KMS-11 (cell line): ENCODE data around the gene SPATA46.
"Not testable (repeated sequence)": the region's sequence is repeated elsewhere in the genome, so short reads cannot be mapped to it uniquely, and the experiment has no call there.

Source experiments
- H2AFZ ChIP-seq: fragments of 200-600 bp; sonication (generic); 2 replicates; pipeline ENCODE4 v1.6.1; 2016; ENCODE audit warnings: antibody characterized with exemption, mixed run types, low read depth
- H3K27ac ChIP-seq: fragments of 200-600 bp; sonication (generic); 2 replicates; pipeline ENCODE4 v1.6.1; 2016; ENCODE audit warnings: mild to moderate bottlenecking, mixed run types
- H3K27me3 ChIP-seq: fragments of 200-600 bp; sonication (generic); 2 replicates; pipeline ENCODE4 v1.6.1; 2017; ENCODE audit warnings: mild to moderate bottlenecking, low read depth, mixed run types, moderate library complexity; ENCODE audit not compliant: insufficient read depth
- H3K36me3 ChIP-seq: fragments of 200-600 bp; sonication (generic); 2 replicates; pipeline ENCODE4 v1.6.1; 2017; ENCODE audit warnings: mild to moderate bottlenecking, mixed run types; ENCODE audit not compliant: insufficient read depth
- H3K4me1 ChIP-seq: fragments of 200-600 bp; sonication (generic); 2 replicates; pipeline ENCODE4 v1.6.1; 2016; ENCODE audit warnings: mild to moderate bottlenecking, low read depth, mixed run types; ENCODE audit not compliant: poor library complexity, severe bottlenecking
- H3K4me2 ChIP-seq: fragments of 200-600 bp; sonication (generic); 2 replicates; pipeline ENCODE4 v1.7.0; 2016; ENCODE audit warnings: mild to moderate bottlenecking, mixed run types
- H3K4me3 ChIP-seq: fragments of 200-600 bp; sonication (generic); IDR thresholded peaks from 2 replicates; pipeline ENCODE4 v1.6.1; 2017; ENCODE audit warnings: low read depth, low read length, mixed read lengths; ENCODE audit not compliant: insufficient read depth
- H3K79me2 ChIP-seq: fragments of 200-600 bp; sonication (generic); 2 replicates; pipeline ENCODE4 v1.6.1; 2016; ENCODE audit warnings: low read depth, mixed run types; ENCODE audit not compliant: insufficient read depth
- H3K9ac ChIP-seq: fragments of 200-600 bp; sonication (generic); 2 replicates; pipeline ENCODE4 v1.6.1; 2016; ENCODE audit warnings: mild to moderate bottlenecking, mixed run types
- H4K20me1 ChIP-seq: fragments of 200-600 bp; sonication (generic); 2 replicates; pipeline ENCODE4 v1.6.1; 2016; ENCODE audit warnings: mild to moderate bottlenecking, mixed run types; ENCODE audit not compliant: insufficient read depth
- CTCF ChIP-seq: fragments of 200-600 bp; sonication (generic); conservative IDR thresholded peaks from 2 replicates; pipeline ENCODE4 v1.6.1; 2017; ENCODE audit warnings: low read depth, mild to moderate bottlenecking, antibody characterized with exemption, low read length, moderate library complexity, mixed read lengths

SPATA46 gene

DNA sequence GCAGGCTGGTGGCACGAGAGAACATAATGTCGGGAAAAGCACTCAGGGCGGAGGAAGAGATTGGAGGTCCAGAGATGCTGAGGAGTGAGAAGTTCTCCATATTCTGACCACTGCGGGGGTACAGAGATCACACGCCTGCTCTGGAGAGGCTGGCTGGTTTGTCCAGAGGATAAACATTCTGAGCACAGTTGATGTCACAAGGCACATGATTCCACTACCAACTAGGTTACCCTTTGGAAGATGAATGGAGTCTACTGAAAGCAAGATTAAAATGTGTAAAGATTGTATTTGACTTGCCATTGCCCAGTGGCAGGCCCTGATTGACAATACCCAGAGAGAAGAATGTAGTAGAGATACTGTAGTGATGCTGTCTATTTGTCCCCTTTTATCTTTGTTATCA, at the start of gene SPATA46:
TSS of gene SPATA46 (minus strand) at position 164 of the 400 bp plus-strand sequence. CDS start at position 100, 64 bp downstream.
- no peak within 1 kb of the TSS for H3K4me2 ChIP-seq
- no peaks in the 10 kb centered on the region for H3K27me3 ChIP-seq
- no peaks in the 10 kb centered on the region for H3K79me2 ChIP-seq
- no peaks in the 10 kb centered on the region for H3K4me1 ChIP-seq
- no peaks in the 10 kb centered on the region for H3K36me3 ChIP-seq
- H3K9ac ChIP-seq = no peak within 1 kb of the TSS
- H4K20me1 ChIP-seq = no peaks in the 10 kb centered on the region
- no peak within 1 kb of the TSS for H3K4me3 ChIP-seq
- H3K27ac ChIP-seq = no peak within 1 kb of the TSS
- H2AFZ ChIP-seq = no peak within 1 kb of the TSS
- TF ChIP-seq CTCF = no peak

DNA sequence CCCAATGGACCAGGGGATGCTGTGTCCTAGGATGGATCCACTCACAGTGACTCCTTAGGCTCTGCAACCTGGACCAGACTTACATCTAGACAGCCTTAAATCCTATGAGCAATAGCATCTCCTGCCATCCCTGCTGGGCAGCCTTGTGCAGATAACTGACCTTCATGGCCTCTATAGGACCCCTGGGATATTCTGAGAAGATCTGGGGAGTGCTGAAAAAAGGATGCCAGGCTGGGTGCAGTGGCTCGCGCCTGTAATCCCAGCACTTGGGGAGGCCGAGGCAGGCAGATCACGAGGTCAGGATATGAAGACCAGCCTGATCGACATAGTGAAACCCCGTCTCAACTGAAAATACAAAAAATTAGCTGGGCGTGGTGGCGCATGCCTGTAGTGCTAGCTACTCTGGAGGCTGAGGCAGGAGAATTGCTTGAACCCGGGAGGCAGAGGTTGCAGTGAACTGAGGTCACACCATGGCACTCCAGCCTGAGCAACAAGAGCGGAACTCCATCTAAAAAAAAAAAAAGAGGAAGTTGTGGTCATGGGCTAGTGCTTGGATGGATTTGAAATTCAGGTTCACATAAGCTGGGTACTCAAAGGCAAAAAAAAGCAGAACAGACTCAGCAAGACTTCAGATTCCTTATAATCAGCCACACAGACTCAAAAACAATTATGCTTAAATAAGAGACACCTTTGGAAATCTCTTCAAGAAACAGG, 46.2 kb upstream of the SPATA46 start:
- no peak for TF ChIP-seq CTCF
- peaks cover 12% of the 10 kb centered on the region for H3K4me1 ChIP-seq
- H3K36me3 ChIP-seq = no peaks in the 10 kb centered on the region
- no peak overlapping the region for H3K9ac ChIP-seq
- H3K27me3 ChIP-seq = no peaks in the 10 kb centered on the region
- no peak overlapping the region for H3K4me2 ChIP-seq
- H3K79me2 ChIP-seq = no peaks in the 10 kb centered on the region
- no peak overlapping the region for H3K27ac ChIP-seq
- no peak overlapping the region for H3K4me3 ChIP-seq
- no peak overlapping the region for H2AFZ ChIP-seq
- H4K20me1 ChIP-seq = no peaks in the 10 kb centered on the region

- H4K20me1 ChIP-seq = no peaks in the 10 kb centered on the region
- no peaks in the 10 kb centered on the region for H3K79me2 ChIP-seq
- no peak overlapping the region for H3K27ac ChIP-seq
- TF ChIP-seq CTCF = no peak
- H3K27me3 ChIP-seq = no peaks in the 10 kb centered on the region
- peaks cover 12% of the 10 kb centered on the region for H3K4me1 ChIP-seq
- H3K4me2 ChIP-seq = peak overlapping the region; percentile 32; the same call in 1 of the 2 replicates
- H3K4me3 ChIP-seq = no peak overlapping the region
- no peak overlapping the region for H3K9ac ChIP-seq
- no peaks in the 10 kb centered on the region for H3K36me3 ChIP-seq
- peak overlapping the region; percentile 38; the same call in 1 of the 2 replicates for H2AFZ ChIP-seq
Observed at GRCh38 chr1:162421258-162422164, 44.9 kb upstream of the SPATA46 start.

GRCh38 chr1:162420120-162420519, 43.5 kb upstream of the SPATA46 start:
- no peak for TF ChIP-seq CTCF
- Histone ChIP-seq H3K79me2 (no peaks in the 10 kb centered on the region), H3K4me2 (no peak overlapping the region), H3K27ac (no peak overlapping the region), H3K9ac (no peak overlapping the region), H2AFZ (no peak overlapping the region), H3K4me3 (no peak overlapping the region), H3K27me3 (no peaks in the 10 kb centered on the region), H3K36me3 (no peaks in the 10 kb centered on the region), H4K20me1 (no peaks in the 10 kb centered on the region), H3K4me1 (peaks cover 12% of the 10 kb centered on the region)

GRCh38 chr1:162419450-162419931, 42.8 kb upstream of the SPATA46 start:
- not testable (repeated sequence) for H3K9ac ChIP-seq, H3K36me3 ChIP-seq, H3K79me2 ChIP-seq, H4K20me1 ChIP-seq, H2AFZ ChIP-seq, H3K27ac ChIP-seq, H3K4me3 ChIP-seq, H3K4me2 ChIP-seq, H3K27me3 ChIP-seq
- peaks cover 12% of the 10 kb centered on the region for H3K4me1 ChIP-seq

- H3K9ac ChIP-seq, H3K27ac ChIP-seq, H3K27me3 ChIP-seq, H4K20me1 ChIP-seq, H3K79me2 ChIP-seq, H3K4me3 ChIP-seq, H3K4me2 ChIP-seq, H2AFZ ChIP-seq, H3K36me3 ChIP-seq: not testable (repeated sequence)
- H3K4me1 ChIP-seq = peaks cover 12% of the 10 kb centered on the region
Observed at GRCh38 chr1:162418584-162418983, 41.9 kb upstream of the SPATA46 start.
